HG03159 (cell line): ENCODE measurements around the gene AKR1C3.
"Not testable (repeated sequence)": the region's sequence is repeated elsewhere in the genome, so short reads cannot be mapped to it uniquely, and the experiment has no call there.

Experiments used
- ATAC-seq: cut with Tn5 transposase; IDR thresholded peaks from one replicate; pipeline ENCODE4 v1.9.1; 2021; ENCODE audit warnings: mild to moderate bottlenecking, moderate library complexity; ENCODE audit not compliant: unreplicated experiment

AKR1C3 gene

DNA sequence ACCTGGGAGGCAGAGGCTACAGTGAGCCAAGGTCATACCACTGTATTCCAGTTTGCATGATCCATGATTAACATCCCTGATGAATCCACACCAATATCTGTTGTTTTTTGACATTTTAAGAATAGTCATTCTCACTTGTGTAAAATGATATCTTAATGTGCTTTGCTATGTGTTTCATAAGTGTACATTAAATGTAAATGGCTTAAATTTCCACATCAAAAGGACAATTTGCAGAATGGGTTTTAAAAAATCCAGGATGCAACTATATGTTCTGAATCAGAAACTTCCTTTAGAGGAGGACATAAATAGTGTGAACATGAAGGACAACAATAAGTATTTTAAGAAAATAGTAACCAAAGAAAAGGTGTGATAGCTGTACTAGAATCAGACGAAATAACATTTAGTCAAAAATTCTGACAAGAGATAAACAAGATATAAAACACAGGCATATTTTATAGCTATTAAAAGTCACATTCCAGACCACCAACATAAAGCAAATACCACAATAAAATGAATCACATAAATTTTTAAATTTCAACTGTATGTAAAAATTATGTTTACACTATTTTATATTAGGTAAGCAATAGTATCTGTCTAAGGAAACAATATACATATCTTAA is 42.4 kb downstream of the AKR1C3 start:
- ATAC-seq, result no peak

DNA sequence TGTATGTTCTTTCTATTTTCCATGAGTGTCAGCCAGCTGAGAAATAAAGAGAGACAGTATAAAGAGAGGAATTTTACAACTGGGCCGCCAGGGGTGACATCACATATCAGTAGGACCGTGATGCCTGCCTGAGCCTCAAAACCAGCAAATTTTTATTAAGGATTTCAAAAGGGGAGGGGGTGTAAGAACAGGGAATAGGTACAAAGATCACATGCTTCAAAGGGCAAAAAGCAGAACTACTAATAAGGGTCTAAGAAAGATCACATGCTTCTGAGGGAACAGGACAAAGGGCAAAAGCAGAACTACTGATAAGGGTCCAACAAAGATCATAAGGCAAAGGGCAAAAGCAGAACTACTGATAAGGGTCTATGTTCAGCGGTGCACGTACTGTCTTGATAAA is 43.5 kb downstream of the AKR1C3 start:
- ATAC-seq, result not testable (repeated sequence)

DNA sequence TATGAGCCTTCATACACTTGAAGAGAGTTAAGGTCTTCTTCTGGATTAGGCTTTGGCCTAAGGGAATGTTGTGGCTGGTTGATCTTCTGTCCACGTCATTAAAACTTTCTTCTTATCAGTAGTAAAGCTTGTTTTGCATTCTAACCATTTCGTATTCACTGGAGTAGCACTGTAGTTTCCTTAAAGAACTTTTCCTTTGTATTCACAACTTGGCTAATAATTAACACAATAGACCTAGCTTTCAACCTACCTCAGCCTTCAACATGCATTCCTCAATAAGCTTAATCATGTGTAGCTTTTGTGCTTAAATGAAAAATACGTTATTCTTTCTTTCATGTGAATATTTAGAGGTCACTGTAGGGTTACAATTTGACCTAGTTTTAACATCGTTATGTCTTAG is 48.0 kb downstream of the AKR1C3 start:
- ATAC-seq, result no peak

DNA sequence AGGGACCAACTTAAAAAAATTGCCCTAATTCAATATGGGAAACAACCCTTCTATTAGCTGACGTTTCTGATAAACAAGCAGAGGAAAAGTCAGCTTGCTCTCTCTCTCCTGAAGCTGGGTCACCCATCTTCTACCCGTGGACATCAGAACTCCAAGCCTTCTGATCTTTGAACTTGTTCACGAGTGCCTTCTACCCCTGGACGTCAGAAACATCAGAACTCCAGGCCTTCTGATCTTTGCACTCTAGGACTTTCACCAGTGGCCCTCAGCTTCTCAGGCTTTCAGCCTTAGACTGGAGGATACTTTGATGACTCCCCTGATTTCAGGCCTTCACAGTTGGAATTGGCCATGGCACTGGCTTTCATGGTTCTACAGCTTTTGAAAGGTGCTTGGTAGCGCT is 48.9 kb downstream of the AKR1C3 start:
- ATAC-seq, result no peak

DNA sequence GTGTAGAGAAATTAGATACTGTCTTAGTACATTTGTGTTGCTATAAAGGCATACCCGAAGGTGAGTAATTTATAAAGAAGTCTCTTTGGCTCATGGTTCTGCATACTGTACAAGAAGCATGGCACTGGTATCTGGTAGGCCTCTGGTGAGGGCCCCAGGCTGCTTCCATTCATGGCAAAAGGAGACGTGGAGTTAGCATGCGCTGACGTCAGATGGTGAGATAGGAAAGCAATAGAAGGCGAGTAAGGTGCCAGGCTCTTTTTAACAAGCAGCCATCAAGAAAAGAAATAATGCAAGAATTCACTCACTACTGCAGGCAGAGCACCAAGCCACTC is 52.7 kb downstream of the AKR1C3 start:
- ATAC-seq, result no peak

DNA sequence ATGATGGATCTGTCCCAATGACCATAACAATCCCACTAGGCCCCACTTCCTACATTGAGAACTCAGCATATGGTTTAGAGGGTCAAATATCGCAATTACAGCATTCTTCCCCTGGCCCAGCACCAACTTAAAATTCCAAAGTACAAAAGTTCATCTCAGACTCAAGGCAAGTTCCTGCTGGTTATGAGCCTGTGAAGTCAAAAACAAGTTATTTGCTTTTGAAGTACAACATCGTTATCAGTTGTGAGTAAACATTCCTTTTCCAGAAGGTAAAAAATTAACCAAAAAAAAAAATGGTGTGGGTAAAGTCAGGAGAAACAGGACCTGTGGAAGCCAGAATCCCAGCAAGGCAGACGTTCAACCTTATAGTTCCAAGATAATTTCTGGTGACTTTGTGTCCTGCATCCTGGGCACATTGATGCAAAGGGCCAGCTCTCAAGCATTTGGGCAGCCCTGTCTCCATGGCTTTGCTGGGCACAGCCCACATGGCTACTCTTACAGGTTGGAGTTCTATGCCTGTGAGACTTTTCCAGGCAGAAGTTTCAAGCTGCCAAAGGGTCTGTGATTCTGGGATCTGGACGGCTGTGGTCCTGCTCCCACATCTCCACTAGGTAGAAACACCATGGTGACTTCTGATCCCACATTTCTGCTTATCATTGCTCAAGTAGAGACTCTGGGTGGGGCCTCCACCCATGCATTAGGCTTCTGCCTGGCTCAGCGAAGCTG is 53.2 kb downstream of the AKR1C3 start:
- ATAC-seq, result no peak

DNA sequence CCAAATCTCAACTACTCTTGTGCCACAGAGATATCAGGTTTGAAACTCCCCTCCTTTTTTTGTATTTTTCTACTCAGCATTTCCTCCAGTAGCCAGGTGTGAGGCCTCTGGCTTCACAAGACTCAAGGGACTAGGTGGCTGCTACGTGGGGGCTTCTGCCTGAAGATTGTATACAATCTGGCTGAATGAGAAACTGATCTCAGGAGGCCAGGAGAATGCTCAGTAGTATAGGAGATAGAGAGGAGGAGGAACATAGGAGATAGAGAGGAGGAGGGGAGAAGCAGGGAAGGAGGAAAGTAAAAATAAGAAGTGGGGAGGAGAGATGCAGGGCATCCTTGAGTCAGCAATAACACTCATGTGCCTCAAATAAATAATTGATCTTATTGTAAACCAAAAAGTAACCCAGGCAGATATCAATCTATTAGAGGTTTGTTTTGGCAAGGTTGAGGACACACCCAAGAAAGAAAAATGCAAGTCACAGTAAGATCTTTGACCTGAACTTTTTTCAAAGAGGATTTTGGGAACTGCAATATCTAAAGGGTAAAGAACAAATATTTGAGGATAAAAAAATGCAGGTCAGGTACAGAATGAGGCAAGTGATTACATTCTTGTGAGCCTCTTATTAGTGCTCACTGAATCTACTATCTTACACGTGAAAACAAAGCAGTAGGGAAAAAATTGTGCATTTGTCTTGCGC is 53.9 kb downstream of the AKR1C3 start:
- no peak for ATAC-seq

DNA sequence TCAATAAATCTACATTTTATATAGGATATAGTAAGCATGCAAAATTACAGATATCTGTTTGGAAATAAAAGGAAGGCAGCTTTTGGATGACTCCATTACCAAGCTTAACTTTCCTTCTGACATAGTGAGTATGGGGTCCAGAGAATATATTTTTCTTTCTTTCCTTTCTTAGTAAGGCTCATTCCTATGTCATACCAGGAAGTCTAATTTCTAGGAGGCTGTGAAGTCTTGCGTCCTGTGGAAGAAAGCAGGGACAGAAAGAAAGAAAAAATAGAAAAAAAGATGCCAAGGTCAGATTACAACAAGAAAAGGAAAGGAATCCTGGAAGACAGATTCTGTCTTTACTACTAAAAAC is 54.4 kb downstream of the AKR1C3 start:
- ATAC-seq, result no peak

DNA sequence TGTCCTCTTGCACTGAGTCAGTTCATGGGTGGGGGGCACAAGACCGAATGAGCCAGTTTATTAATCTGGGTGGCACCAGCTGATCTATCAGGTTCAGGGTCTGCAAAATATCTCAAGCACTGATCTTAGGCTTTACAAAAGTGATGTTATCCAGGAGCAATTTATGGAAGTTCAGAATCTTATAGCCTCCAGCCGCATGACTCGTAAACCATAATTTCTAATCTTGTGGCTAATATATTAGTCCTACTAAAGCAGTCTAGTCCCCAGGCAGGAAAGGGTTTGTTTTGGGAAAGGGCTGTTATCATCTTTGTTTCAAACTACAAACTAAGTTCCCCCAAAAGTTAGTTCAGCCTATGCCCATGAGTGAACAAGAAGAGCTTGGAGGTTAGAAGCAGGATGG is 56.9 kb downstream of the AKR1C3 start:
- no peak for ATAC-seq

DNA sequence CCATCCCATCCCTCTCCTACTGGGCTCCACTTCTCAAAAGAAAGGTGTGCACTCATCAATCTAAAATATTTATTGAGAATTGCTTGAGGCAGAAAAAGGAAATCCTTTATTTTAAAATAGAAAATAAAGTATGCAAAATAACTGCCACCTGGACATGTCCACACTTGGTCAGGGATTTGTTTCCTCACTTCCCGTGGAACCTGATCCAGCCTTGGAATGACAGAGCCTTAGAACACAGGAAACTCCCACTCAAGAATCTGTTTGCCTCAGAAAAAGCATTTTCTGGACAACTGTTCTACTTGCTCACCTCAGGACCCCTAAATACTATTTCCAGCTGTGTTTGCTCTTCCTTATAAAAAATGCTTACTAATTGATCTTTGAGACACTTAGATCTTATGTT is 61.7 kb downstream of the AKR1C3 start:
- no peak for ATAC-seq
